ENCODE data around the gene TEX19. TPM values are rescaled to one million over a fixed set of nuclear protein-coding genes. Genes with fewer than 3 reads are reported as not detected.

TEX19 gene
- total and polyA plus RNA-seq, 2 of the 4 experiments (the other 2 are of a cell fraction), result under 0.01 to 0.03 TPM

GRCh38 chr17:82309656-82310570 lies 49.1 kb upstream of the TEX19 start (continued):
- TF ChIP-seq MAZ (IDR thresholded peaks at IDR 0.05; ENCODE audit: borderline replicate concordance, low read depth, low read length), result no peak
- no peak for TF ChIP-seq POLR2A (IDR thresholded peaks at IDR 0.05; ENCODE audit: low read depth, low read length)

GRCh38 chr17:82310877-82311276 lies 48.2 kb upstream of the TEX19 start:
- Histone ChIP-seq H4K91ac (ENCODE audit: insufficient read depth, low read depth, low read length) (no peak overlapping the region), H2AK9ac (replicated peaks; ENCODE audit: low read depth, low read length, poor library complexity) (no peak overlapping the region), H3K4me3 (ENCODE audit: insufficient read depth, low read depth, low read length) (no peak overlapping the region), H3K14ac (replicated peaks; ENCODE audit: low read depth, low read length) (no peak overlapping the region), H3K9me1 (ENCODE audit: insufficient read depth, low read length) (no peaks in the 10 kb centered on the region), H4K20me1 (ENCODE audit: insufficient read depth, low read length) (0 out of 2 replicates have a peak, but pooled peaks cover 4% of the 10 kb centered on the region), H3K27me3 (ENCODE audit: control insufficient read depth, insufficient read depth, low read length) (peaks cover 49% of the 10 kb centered on the region), H3K9me3 (ENCODE audit: control insufficient read depth, insufficient read depth, low read length) (no peaks in the 10 kb centered on the region), H2BK120ac (ENCODE audit: low read depth, low read length) (no peak overlapping the region), H3K4me2 (ENCODE audit: low read depth, low read length) (no peak overlapping the region), H2BK15ac (ENCODE audit: low read depth, low read length) (no peak overlapping the region), H2BK5ac (ENCODE audit: low read depth, low read length, poor library complexity, severe bottlenecking) (no peak overlapping the region), H3K23ac (ENCODE audit: low read depth, low read length) (no peak overlapping the region), H2BK20ac (ENCODE audit: low read depth, low read length) (no peak overlapping the region), H2AK5ac (ENCODE audit: low read depth, low read length) (no peak overlapping the region), H3K56ac (ENCODE audit: extremely low read depth, insufficient read depth, low read length) (no peak overlapping the region), H3K9ac (ENCODE audit: low read depth, low read length) (no peak overlapping the region), H4K8ac (ENCODE audit: low read depth in 2 of 2, low read length in 2 of 2) (no peak overlapping the region), H3K36me3 (ENCODE audit: control insufficient read depth, insufficient read depth, low read length) (no peaks in the 10 kb centered on the region), H4K5ac (ENCODE audit: low read depth, low read length) (no peak overlapping the region), H3K4me1 (ENCODE audit: control insufficient read depth, insufficient read depth, low read length) (no peaks in the 10 kb centered on the region), H3K4ac (ENCODE audit: low read depth, low read length) (no peak overlapping the region), H3K79me1 (ENCODE audit: low read depth in 1 of 2, low read length in 2 of 2) (no peaks in the 10 kb centered on the region), H3K27ac (ENCODE audit: insufficient read depth, low read length) (no peak overlapping the region), H2AFZ (replicated peaks; ENCODE audit: low read length, poor library complexity) (no peak overlapping the region), H3K18ac (ENCODE audit: low read depth, low read length) (no peak overlapping the region)
- DNase-seq (no peak), ATAC-seq (ENCODE audit: low read depth) (no peak)
- 85% methylated on average over 17 of the region's 21 CpGs; no CpG with 5 or more reads in 1 of the 2 experiments for WGBS, 2 experiments (ENCODE audit: extremely low coverage in 2 of 2, insufficient read length in 1 of 2)
- intact Hi-C loops (cut with micrococcal nuclease), result no loop called here
- dilution Hi-C loops (cut with HindIII; ENCODE audit: low sequenced_read_pairs, unreplicated experiment), result no loop called here
- TF ChIP-seq ELK1 (IDR thresholded peaks at IDR 0.05; ENCODE audit: borderline replicate concordance, low read depth, low read length) (no peak), POLR2A (IDR thresholded peaks at IDR 0.05; ENCODE audit: low read depth, low read length) (no peak), FOS (IDR thresholded peaks at IDR 0.05; ENCODE audit: low read depth, low read length) (no peak), MAZ (IDR thresholded peaks at IDR 0.05; ENCODE audit: borderline replicate concordance, low read depth, low read length) (no peak), MAFK (IDR thresholded peaks at IDR 0.05; ENCODE audit: low read depth, low read length) (no peak), BHLHE40 (IDR thresholded peaks at IDR 0.05; ENCODE audit: low read depth, low read length) (no peak), RFX5 (IDR thresholded peaks at IDR 0.05; ENCODE audit: low read depth, low read length) (no peak), RCOR1 (IDR thresholded peaks at IDR 0.05; ENCODE audit: insufficient replicate concordance, low read length) (no peak), MXI1 (IDR thresholded peaks at IDR 0.05; ENCODE audit: borderline replicate concordance, low read depth, low read length) (no peak), CEBPB (IDR thresholded peaks at IDR 0.05; ENCODE audit: low read depth, low read length) (no peak)
- TF ChIP-seq, protein P1, sequence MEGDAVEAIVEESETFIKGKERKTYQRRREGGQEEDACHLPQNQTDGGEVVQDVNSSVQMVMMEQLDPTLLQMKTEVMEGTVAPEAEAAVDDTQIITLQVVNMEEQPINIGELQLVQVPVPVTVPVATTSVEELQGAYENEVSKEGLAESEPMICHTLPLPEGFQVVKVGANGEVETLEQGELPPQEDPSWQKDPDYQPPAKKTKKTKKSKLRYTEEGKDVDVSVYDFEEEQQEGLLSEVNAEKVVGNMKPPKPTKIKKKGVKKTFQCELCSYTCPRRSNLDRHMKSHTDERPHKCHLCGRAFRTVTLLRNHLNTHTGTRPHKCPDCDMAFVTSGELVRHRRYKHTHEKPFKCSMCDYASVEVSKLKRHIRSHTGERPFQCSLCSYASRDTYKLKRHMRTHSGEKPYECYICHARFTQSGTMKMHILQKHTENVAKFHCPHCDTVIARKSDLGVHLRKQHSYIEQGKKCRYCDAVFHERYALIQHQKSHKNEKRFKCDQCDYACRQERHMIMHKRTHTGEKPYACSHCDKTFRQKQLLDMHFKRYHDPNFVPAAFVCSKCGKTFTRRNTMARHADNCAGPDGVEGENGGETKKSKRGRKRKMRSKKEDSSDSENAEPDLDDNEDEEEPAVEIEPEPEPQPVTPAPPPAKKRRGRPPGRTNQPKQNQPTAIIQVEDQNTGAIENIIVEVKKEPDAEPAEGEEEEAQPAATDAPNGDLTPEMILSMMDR (conservative IDR thresholded peaks at IDR 0.05; ENCODE audit: low read depth, low read length), result no peak
- ChIA-PET CTCF (no interaction called here), POLR2A (ENCODE audit: unreplicated experiment) (interaction anchor here (0.6 kb wide), 1 partner anchor 137 kb away, joined by 4 read pairs; no protein-coding TSS in a partner anchor)
- no TSS peak for BruUV-seq (replicated peaks)
- in situ Hi-C loops (cut with MboI; ENCODE audit: low sequenced_read_pairs), result no loop called here

All from IMR-90 (cell line).